ENCODE measurements around the gene INPP5A.

DNA sequence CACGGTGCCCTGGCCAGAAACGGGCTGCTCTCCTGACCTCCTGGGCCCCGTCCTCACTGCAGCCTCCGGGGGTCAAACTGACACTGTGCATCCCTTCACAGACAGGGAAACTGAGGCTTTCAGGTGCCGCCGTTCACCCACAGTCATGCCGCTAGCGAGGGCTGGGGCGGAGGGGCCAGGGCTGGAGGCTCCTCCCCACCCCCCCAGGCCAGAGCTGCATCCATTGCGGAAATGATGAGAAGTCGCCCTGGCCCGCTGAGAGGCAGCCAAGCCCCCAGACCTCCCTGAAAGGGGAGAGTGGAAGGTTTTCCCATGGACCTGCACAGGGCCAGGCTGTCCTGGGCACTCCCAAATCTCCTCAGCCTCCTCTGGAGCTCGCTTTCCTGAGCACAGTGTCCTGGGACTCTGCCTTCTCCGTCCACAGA, 16.5 kb upstream of the INPP5A start:
- TF ChIP-seq, protein P1, sequence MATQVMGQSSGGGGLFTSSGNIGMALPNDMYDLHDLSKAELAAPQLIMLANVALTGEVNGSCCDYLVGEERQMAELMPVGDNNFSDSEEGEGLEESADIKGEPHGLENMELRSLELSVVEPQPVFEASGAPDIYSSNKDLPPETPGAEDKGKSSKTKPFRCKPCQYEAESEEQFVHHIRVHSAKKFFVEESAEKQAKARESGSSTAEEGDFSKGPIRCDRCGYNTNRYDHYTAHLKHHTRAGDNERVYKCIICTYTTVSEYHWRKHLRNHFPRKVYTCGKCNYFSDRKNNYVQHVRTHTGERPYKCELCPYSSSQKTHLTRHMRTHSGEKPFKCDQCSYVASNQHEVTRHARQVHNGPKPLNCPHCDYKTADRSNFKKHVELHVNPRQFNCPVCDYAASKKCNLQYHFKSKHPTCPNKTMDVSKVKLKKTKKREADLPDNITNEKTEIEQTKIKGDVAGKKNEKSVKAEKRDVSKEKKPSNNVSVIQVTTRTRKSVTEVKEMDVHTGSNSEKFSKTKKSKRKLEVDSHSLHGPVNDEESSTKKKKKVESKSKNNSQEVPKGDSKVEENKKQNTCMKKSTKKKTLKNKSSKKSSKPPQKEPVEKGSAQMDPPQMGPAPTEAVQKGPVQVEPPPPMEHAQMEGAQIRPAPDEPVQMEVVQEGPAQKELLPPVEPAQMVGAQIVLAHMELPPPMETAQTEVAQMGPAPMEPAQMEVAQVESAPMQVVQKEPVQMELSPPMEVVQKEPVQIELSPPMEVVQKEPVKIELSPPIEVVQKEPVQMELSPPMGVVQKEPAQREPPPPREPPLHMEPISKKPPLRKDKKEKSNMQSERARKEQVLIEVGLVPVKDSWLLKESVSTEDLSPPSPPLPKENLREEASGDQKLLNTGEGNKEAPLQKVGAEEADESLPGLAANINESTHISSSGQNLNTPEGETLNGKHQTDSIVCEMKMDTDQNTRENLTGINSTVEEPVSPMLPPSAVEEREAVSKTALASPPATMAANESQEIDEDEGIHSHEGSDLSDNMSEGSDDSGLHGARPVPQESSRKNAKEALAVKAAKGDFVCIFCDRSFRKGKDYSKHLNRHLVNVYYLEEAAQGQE (IDR thresholded peaks at IDR 0.05; ENCODE audit: low read depth) = no peak
- no peak for TF ChIP-seq SRF (IDR thresholded peaks at IDR 0.05; ENCODE audit: low read depth)
- no peak for TF ChIP-seq POLR2A (IDR thresholded peaks at IDR 0.05; ENCODE audit: borderline replicate concordance, extremely low read depth, insufficient read depth, insufficient read length)
- TF ChIP-seq, protein P2, sequence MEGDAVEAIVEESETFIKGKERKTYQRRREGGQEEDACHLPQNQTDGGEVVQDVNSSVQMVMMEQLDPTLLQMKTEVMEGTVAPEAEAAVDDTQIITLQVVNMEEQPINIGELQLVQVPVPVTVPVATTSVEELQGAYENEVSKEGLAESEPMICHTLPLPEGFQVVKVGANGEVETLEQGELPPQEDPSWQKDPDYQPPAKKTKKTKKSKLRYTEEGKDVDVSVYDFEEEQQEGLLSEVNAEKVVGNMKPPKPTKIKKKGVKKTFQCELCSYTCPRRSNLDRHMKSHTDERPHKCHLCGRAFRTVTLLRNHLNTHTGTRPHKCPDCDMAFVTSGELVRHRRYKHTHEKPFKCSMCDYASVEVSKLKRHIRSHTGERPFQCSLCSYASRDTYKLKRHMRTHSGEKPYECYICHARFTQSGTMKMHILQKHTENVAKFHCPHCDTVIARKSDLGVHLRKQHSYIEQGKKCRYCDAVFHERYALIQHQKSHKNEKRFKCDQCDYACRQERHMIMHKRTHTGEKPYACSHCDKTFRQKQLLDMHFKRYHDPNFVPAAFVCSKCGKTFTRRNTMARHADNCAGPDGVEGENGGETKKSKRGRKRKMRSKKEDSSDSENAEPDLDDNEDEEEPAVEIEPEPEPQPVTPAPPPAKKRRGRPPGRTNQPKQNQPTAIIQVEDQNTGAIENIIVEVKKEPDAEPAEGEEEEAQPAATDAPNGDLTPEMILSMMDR (IDR thresholded peaks at IDR 0.05 in 2 of 3, conservative IDR thresholded peaks at IDR 0.05 in 1 of 3; ENCODE audit: borderline replicate concordance in 1 of 3, insufficient read depth in 1 of 3, low read depth in 2 of 3, low read length in 2 of 3) = no peak
- no peak for TF ChIP-seq POLR2AphosphoS5 (IDR thresholded peaks at IDR 0.05; ENCODE audit: low read depth, low read length)
